Liver (tissue), 9 donors: ENCODE results near the gene FRMD1. TPM values are rescaled to one million over a fixed set of nuclear protein-coding genes. Genes with fewer than 3 reads are reported as not detected.

Experiments used
- DNase-seq: peaks from one replicate; pipeline ENCODE4 v3.0.0-alpha.2; 2017; ENCODE audit warnings: low spot score
- H3K27ac ChIP-seq, 2 donors: one replicate each; pipeline ENCODE4 v1.7.0; 2013; ENCODE audit warnings: inconsistent platforms in 2 of 2, low read length in 2 of 2, control low read depth in 1 of 2, low read depth in 1 of 2, mild to moderate bottlenecking in 1 of 2
- H3K27me3 ChIP-seq, 4 donors: one replicate each; pipeline versions ENCODE4 v1.6.1 to v1.7.0; 2013; ENCODE audit warnings: low read length in 3 of 4, inconsistent platforms in 1 of 4, mild to moderate bottlenecking in 1 of 4, moderate library complexity in 1 of 4; ENCODE audit not compliant: control insufficient read depth in 4 of 4, insufficient read depth in 4 of 4
- H3K36me3 ChIP-seq, 4 donors: one replicate each; pipeline versions ENCODE4 v1.6.1 to v1.7.0; 2013; ENCODE audit warnings: low read length in 3 of 4, mild to moderate bottlenecking in 3 of 4, low read depth in 1 of 4, moderate library complexity in 1 of 4; ENCODE audit not compliant: control insufficient read depth in 4 of 4, insufficient read depth in 3 of 4
- H3K4me1 ChIP-seq, 4 donors: one replicate each; pipeline versions ENCODE4 v1.6.1 to v1.7.0; 2013; ENCODE audit warnings: low read length in 3 of 4, mild to moderate bottlenecking in 3 of 4, moderate library complexity in 1 of 4; ENCODE audit not compliant: control insufficient read depth in 4 of 4, insufficient read depth in 4 of 4
- H3K4me3 ChIP-seq, 3 donors: one replicate each; pipeline versions ENCODE4 v1.6.1 to v1.7.0; 2013; ENCODE audit warnings: low read length in 3 of 3, control low read depth in 1 of 3, low read depth in 1 of 3, mild to moderate bottlenecking in 1 of 3
- H3K9ac ChIP-seq, 2 donors: one replicate each; pipeline ENCODE4 v1.7.0; 2013; ENCODE audit warnings: low read length in 2 of 2, mild to moderate bottlenecking in 2 of 2, moderate library complexity in 2 of 2, control low read depth in 1 of 2, low read depth in 1 of 2
- H3K9me3 ChIP-seq, 4 donors: one replicate each; pipeline versions ENCODE4 v1.6.1 to v1.7.0; 2013; ENCODE audit warnings: low read length in 3 of 4; ENCODE audit not compliant: control insufficient read depth in 4 of 4
- ATF3 ChIP-seq: IDR thresholded peaks from 2 replicates; pipeline ENCODE4 v1.6.1; 2016; ENCODE audit warnings: antibody characterized with exemption
- EGR1 ChIP-seq, 2 donors: IDR thresholded peaks; 2 replicates each; pipeline ENCODE4 v1.6.1; 2016 to 2018; ENCODE audit warnings: antibody characterized with exemption in 2 of 2, low read depth in 2 of 2
- FOXA1 ChIP-seq: IDR thresholded peaks from 2 replicates; pipeline ENCODE4 v1.6.1; 2016; ENCODE audit warnings: antibody characterized with exemption
- FOXA2 ChIP-seq: IDR thresholded peaks from 2 replicates; pipeline ENCODE4 v1.6.1; 2016; ENCODE audit warnings: antibody characterized with exemption
- GABPA ChIP-seq, 2 donors: IDR thresholded peaks in 1 of 2; conservative IDR thresholded peaks in 1 of 2; 2 replicates each; pipeline ENCODE4 v1.6.1; 2016; ENCODE audit warnings: antibody characterized with exemption in 2 of 2, mild to moderate bottlenecking in 1 of 2, moderate library complexity in 1 of 2
- HNF4A ChIP-seq, 2 donors: conservative IDR thresholded peaks; 2 replicates each; pipeline ENCODE4 v1.6.1; 2016; ENCODE audit warnings: antibody characterized with exemption in 2 of 2, mild to moderate bottlenecking in 2 of 2
- HNF4G ChIP-seq: IDR thresholded peaks from 2 replicates; pipeline ENCODE4 v1.6.1; 2016; ENCODE audit warnings: antibody characterized with exemption
- JUND ChIP-seq, 2 donors: IDR thresholded peaks; 2 replicates each; pipeline ENCODE4 v1.6.1; 2016; ENCODE audit warnings: antibody characterized with exemption in 2 of 2
- NR2F2 ChIP-seq: IDR thresholded peaks from 2 replicates; pipeline ENCODE4 v1.6.1; 2016; ENCODE audit warnings: antibody characterized with exemption
- RAD21 ChIP-seq, 2 donors: IDR thresholded peaks; 2 replicates each; pipeline ENCODE4 v1.6.1; 2016; ENCODE audit warnings: antibody characterized with exemption in 2 of 2, mild to moderate bottlenecking in 2 of 2
- RXRA ChIP-seq, 2 donors: IDR thresholded peaks; 2 replicates each; pipeline ENCODE4 v1.6.1; 2017 to 2018; ENCODE audit warnings: antibody characterized with exemption in 2 of 2, mild to moderate bottlenecking in 1 of 2
- SP1 ChIP-seq: IDR thresholded peaks from 2 replicates; pipeline ENCODE4 v1.6.1; 2018; ENCODE audit warnings: antibody characterized with exemption, mild to moderate bottlenecking
- TAF1 ChIP-seq: conservative IDR thresholded peaks from 2 replicates; pipeline ENCODE4 v1.6.1; 2016; ENCODE audit warnings: antibody characterized with exemption, mild to moderate bottlenecking
- YY1 ChIP-seq: IDR thresholded peaks from 2 replicates; pipeline ENCODE4 v1.6.1; 2016; ENCODE audit warnings: antibody characterized with exemption, mild to moderate bottlenecking
- ZBTB33 ChIP-seq: IDR thresholded peaks from 2 replicates; pipeline ENCODE4 v1.6.1; 2016; ENCODE audit warnings: antibody characterized with exemption
- WGBS: extraction: QIAGEN DNeasy Blood & Tissue Kit; methylation state at CpG from one replicate; pipeline ENCODE4 v1.1.7; 2013; 5-methylcytosine and 5-hydroxymethylcytosine counted together
- polyA plus RNA-seq, 2 donors: library from polyadenylated mRNA; stranded (reverse) in 1 of 2; unstranded in 1 of 2; fragments of 200-250 nt in 1 of 2; fragments of >200 nt in 1 of 2; fragmentation: Nextera tagmentation in 1 of 2; extraction: Ambion mirVana in 1 of 2; gene quantifications; one replicate each; pipeline versions ENCODE4 v1.2.1 to v1.2.3, GENCODE V29; 2013 to 2015
- total RNA-seq, 2 donors: library from RNA; depleted of rRNA; stranded (reverse); fragments of >200 nt; gene quantifications; one replicate each; pipeline ENCODE4 v1.2.3, GENCODE V29; 2014
- TF ChIP-seq, protein P1 (sequence below): IDR thresholded peaks from 2 replicates; pipeline ENCODE4 v1.6.1; 2016; ENCODE audit warnings: antibody characterized with exemption
- TF ChIP-seq, protein P2 (sequence below): IDR thresholded peaks from 2 replicates; pipeline ENCODE4 v1.6.1; 2016; ENCODE audit warnings: antibody characterized with exemption, mild to moderate bottlenecking
- TF ChIP-seq, protein P3 (sequence below): fragments of 150-350 bp; IDR thresholded peaks from 2 replicates; pipeline ENCODE4 v1.5.1; 2017; ENCODE audit warnings: improper control_type of control experiment, low read depth, low read length; ENCODE audit not compliant: missing input control
- donor health status: healthy.
- donor health status: healthy.
- donor health status: healthy.
- donor health status: healthy.
- donor health status: healthy.

FRMD1 gene
- total and polyA plus RNA-seq, 4 donors: 0.04 to 0.17 (median 0.12) TPM

DNA sequence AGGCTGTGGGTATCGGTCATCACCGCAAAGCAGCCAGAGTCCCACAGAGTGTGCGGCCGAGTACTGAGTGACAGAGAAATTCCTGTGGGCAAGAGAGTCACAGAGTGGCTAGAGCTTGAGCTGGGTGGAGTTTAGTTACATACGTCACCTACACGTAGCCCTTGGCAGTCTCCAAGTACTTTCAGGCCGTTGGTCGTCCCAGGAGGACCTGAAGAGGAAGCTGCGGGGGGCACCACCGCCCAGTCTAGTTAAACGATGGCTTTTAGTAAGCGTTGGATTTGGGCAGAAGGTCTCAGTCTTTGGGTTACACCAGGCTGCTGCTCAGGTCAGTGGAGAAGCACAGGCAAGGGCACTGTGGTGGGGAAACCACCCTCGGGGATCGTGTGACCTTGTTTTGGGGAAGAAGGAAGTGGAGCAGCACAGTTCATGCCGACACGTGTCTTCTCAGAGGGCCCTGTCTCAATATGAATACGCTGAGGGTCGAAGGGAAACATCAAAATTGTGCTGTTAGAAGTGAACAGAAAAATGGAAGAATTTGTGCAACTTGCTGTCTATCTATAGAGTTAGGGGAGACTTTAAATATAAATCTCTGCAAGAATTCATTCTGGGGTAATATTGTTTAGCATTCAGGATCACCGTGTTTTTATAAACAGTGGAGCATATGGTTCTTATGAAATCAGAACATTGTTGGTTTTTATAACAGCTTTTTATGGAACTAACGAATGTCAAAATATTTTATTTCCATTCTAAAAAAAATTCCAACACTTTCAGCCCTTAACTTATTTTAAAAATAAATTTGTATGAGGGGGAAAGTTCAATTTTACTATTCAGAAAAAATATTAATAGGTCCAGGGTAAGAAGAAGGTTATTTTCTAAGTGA is 52.9 kb downstream of the FRMD1 start:
- Histone ChIP-seq H3K9ac (no peak overlapping the region), H3K36me3 (no peaks in the 10 kb centered on the region), H3K4me3 (no peak overlapping the region), H3K27me3 (no peaks in the 10 kb centered on the region), H3K4me1 (peaks cover 3 to 14% (median 11%) of the 10 kb centered on the region in 4 donors), H3K9me3 (no peaks in the 10 kb centered on the region), H3K27ac (no peak overlapping the region)
- TF ChIP-seq GABPA (IDR thresholded peaks at IDR 0.05 in 1 of 2, conservative IDR thresholded peaks at IDR 0.05 in 1 of 2): no peak
- TF ChIP-seq FOXA2: no peak
- TF ChIP-seq, protein P1, sequence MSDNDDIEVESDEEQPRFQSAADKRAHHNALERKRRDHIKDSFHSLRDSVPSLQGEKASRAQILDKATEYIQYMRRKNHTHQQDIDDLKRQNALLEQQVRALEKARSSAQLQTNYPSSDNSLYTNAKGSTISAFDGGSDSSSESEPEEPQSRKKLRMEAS: no peak
- no peak for TF ChIP-seq FOXA1
- TF ChIP-seq RAD21 (IDR thresholded peaks at IDR 0.05): no peak
- no peak for TF ChIP-seq TAF1
- no peak for TF ChIP-seq YY1
- TF ChIP-seq ZBTB33: no peak
- TF ChIP-seq RXRA (IDR thresholded peaks at IDR 0.05): no peak
- no peak for TF ChIP-seq JUND (IDR thresholded peaks at IDR 0.05)
- TF ChIP-seq ATF3: no peak
- TF ChIP-seq, protein P2, sequence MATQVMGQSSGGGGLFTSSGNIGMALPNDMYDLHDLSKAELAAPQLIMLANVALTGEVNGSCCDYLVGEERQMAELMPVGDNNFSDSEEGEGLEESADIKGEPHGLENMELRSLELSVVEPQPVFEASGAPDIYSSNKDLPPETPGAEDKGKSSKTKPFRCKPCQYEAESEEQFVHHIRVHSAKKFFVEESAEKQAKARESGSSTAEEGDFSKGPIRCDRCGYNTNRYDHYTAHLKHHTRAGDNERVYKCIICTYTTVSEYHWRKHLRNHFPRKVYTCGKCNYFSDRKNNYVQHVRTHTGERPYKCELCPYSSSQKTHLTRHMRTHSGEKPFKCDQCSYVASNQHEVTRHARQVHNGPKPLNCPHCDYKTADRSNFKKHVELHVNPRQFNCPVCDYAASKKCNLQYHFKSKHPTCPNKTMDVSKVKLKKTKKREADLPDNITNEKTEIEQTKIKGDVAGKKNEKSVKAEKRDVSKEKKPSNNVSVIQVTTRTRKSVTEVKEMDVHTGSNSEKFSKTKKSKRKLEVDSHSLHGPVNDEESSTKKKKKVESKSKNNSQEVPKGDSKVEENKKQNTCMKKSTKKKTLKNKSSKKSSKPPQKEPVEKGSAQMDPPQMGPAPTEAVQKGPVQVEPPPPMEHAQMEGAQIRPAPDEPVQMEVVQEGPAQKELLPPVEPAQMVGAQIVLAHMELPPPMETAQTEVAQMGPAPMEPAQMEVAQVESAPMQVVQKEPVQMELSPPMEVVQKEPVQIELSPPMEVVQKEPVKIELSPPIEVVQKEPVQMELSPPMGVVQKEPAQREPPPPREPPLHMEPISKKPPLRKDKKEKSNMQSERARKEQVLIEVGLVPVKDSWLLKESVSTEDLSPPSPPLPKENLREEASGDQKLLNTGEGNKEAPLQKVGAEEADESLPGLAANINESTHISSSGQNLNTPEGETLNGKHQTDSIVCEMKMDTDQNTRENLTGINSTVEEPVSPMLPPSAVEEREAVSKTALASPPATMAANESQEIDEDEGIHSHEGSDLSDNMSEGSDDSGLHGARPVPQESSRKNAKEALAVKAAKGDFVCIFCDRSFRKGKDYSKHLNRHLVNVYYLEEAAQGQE: no peak
- no peak for TF ChIP-seq EGR1 (IDR thresholded peaks at IDR 0.05; ENCODE audit: low read depth in 2 of 2)
- no peak for TF ChIP-seq SP1
- no peak for TF ChIP-seq HNF4A (conservative IDR thresholded peaks at IDR 0.05)
- TF ChIP-seq, protein P3, sequence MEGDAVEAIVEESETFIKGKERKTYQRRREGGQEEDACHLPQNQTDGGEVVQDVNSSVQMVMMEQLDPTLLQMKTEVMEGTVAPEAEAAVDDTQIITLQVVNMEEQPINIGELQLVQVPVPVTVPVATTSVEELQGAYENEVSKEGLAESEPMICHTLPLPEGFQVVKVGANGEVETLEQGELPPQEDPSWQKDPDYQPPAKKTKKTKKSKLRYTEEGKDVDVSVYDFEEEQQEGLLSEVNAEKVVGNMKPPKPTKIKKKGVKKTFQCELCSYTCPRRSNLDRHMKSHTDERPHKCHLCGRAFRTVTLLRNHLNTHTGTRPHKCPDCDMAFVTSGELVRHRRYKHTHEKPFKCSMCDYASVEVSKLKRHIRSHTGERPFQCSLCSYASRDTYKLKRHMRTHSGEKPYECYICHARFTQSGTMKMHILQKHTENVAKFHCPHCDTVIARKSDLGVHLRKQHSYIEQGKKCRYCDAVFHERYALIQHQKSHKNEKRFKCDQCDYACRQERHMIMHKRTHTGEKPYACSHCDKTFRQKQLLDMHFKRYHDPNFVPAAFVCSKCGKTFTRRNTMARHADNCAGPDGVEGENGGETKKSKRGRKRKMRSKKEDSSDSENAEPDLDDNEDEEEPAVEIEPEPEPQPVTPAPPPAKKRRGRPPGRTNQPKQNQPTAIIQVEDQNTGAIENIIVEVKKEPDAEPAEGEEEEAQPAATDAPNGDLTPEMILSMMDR: no peak
- no peak for TF ChIP-seq NR2F2
- TF ChIP-seq HNF4G: no peak
- DNase-seq: no peak
- 93% methylated on average over 20 of the region's 20 CpGs for WGBS
